SIG-M5 (cell line): ENCODE data around the gene AHNAK.
"Not testable (repeated sequence)": the region's sequence is repeated elsewhere in the genome, so short reads cannot be mapped to it uniquely, and the experiment has no call there.

Source experiments
- DNase-seq: peaks from one replicate; lab custom pipeline; 2025; lab: John Stamatoyannopoulos, UW

AHNAK gene

GRCh38 chr11:62516736-62517371 lies 29.8 kb downstream of the AHNAK start:
- no peak for DNase-seq

DNA sequence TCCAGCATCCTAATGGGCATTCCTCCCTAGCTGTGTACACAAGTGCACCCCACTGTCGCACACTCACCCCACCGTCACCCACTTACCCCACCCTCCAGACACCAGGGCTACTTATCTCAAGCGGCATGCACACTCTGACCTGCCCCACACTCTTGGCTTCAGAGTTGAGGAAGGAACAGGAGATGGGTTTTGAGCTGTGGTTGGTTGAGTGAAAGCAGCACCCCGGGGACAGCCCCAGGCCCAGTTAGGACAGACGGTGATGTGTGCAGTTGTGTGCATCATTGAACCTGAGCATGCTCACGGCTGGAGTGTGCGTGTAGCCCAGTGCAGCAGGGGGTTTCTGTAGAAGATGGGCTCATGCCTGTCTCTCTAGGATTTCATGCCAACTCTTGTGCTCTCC lies 32.5 kb downstream of the AHNAK start:
- DNase-seq = no peak

GRCh38 chr11:62513626-62514025 lies 33.0 kb downstream of the AHNAK start:
- no peak for DNase-seq

GRCh38 chr11:62512961-62513360 lies 33.6 kb downstream of the AHNAK start:
- DNase-seq = no peak

- no peak for DNase-seq
Observed at GRCh38 chr11:62508336-62509058, 38.1 kb downstream of the AHNAK start.

- DNase-seq = no peak
Observed at GRCh38 chr11:62507125-62507422, 39.5 kb downstream of the AHNAK start.

DNA sequence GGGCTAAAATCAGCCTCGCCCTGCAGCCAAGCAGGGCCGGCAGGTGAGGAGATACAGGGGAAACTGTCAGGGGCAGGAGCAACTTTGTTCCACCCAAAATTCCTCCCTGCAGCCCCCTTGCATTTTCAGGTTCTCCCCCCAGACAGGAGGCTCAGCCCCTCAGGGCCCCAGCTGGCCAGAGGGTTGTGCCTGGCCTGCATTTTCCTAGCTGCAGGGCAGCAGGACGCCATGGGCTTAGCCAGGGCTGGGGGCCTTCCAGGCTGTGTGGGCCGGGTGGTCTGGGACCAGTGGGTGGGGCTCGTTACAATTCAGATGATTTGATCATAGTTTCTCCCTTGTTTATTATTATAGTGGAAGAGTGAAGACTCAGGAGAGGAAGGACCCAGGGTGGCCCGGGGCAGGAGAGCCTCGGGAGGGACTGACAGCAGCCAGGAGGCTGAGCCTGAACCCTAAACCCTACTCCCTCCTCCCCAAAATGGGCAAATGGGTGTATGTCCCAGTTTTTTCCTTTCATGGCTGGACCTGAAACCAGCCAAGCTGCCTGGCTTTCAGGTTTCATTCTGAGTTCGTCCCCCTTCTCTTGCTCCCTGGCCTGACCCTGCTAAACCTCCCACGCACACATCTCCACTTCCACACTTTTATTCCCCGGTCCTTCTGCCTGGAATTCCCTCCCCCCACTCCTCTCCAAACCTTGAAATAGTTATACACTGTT lies 40.0 kb downstream of the AHNAK start:
- DNase-seq = no peak

DNA sequence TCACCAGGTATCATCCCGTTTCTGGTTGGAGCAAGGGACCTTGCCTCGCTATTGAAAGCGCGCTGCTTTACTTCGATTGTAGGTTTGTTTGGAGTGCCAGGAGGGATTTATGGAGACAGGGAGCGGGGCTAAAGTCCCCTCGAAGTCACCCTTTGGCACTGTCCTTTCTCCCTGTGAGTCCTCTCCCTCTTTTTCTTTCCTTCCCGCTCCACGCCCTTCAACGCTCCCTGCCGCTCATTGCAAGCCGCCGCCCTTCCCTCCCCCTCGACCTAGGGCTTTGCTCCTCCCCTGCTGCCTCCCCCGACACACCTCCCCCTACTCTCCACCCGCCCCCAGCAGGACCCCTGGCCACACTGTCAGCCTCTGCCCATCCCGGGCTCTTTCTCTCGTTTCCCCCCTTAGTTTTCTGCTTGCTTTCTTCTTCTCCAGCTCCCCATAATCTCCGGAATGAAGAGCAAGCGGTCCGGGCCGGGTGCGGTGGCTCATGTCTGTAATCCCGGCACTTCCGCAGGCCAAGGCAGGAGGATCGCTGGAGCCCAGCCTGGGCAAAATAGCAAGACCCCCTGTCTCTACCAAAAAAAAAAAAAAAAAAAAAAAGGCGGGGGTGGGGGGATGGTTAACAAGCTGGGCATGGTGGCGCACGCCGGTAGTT lies 41.0 kb downstream of the AHNAK start:
- DNase-seq = no peak

- DNase-seq = no peak
Observed at GRCh38 chr11:62505059-62505439, 41.6 kb downstream of the AHNAK start.

GRCh38 chr11:62504158-62504973 lies 42.2 kb downstream of the AHNAK start:
- no peak for DNase-seq

DNA sequence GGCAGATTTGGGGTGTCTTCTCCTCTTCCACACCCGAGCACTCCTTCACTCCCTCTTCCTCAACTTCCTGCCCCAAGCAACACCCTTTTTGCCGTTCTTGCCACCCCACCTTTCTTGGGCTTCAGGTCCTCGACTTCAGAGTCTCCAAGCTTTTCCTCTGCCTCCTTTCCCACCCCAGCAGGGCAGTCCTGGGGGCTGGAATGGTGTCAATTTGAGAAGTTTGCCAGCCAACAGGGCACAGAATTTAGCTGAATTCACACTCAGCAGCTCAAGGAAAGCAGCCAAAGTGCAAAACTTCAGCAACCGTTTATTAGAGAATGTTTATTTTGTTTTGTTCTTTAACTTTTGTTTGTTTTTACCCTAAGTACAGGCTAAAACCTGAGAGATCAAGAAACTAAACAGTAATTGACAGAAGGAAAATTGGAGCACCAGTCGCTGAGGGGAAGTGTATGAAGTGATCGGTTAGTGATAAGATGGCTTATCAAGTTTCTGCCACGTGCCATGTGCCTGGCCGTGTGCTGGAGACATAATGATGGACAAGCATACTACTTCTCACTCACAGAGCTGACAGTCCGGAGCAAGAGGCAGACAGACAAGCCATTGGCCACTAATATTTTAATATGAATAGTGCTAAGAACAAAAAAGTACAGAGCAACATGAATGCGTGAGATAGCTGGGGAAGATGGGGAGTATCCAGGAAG lies 44.4 kb downstream of the AHNAK start:
- no peak for DNase-seq

DNA sequence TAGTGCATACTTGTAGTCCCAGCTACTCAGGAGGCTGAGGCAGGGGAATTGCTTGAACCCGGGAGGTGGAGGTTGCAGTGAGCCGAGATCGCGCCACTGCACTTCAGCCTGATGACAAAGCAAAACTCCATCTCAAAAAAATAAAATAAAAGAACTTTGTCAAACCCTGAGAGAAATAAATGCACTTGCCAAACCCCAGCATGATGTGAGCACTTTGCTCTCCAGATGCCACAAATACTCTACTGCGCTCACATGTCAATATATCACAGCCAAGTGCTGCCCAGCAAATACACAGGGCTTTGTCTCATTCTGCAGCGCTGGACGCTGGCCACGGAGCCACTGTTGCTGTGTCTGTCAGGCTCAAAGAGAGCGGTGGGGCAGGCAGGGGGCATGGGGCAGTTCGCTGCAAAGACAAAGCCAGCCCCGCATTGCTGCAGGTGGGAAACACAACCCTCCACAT lies 45.1 kb downstream of the AHNAK start:
- no peak for DNase-seq

GRCh38 chr11:62500650-62501030 lies 46.0 kb downstream of the AHNAK start:
- no peak for DNase-seq

DNA sequence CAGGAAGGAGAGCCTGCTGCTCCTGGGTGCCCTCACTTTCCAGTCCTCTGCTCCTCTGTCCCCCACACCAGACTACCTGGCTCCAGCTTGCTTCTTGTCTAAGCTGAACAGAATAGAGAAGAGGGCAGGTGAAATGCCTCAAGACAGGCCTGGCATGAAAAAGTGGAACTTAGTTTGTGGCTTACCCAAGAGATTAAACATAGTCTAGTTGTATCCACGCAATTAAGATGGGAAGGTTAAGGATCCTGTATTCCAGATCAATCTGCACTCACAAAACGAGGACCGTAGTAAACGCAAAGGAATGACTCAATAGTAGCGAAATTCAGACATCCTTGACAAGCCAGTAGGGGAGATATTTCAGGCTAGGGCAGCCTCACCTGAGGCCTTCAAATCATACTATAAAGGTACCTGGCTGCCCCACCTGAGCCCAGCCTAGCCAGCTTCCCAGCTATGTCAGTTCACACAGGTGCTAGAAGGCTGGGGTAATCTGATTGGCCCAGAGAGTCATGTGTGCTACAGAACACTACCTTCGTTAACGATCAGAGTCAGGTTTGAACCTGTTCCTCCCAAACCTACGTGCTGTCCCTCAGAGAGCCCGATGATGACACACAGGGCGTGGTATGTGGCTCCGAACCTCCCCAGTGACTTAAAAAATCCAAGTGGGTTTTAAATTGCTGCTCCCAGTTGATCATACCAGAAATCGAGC lies 46.5 kb downstream of the AHNAK start:
- DNase-seq = no peak

GRCh38 chr11:62499311-62499943 lies 47.2 kb downstream of the AHNAK start:
- DNase-seq = not testable (repeated sequence)

DNA sequence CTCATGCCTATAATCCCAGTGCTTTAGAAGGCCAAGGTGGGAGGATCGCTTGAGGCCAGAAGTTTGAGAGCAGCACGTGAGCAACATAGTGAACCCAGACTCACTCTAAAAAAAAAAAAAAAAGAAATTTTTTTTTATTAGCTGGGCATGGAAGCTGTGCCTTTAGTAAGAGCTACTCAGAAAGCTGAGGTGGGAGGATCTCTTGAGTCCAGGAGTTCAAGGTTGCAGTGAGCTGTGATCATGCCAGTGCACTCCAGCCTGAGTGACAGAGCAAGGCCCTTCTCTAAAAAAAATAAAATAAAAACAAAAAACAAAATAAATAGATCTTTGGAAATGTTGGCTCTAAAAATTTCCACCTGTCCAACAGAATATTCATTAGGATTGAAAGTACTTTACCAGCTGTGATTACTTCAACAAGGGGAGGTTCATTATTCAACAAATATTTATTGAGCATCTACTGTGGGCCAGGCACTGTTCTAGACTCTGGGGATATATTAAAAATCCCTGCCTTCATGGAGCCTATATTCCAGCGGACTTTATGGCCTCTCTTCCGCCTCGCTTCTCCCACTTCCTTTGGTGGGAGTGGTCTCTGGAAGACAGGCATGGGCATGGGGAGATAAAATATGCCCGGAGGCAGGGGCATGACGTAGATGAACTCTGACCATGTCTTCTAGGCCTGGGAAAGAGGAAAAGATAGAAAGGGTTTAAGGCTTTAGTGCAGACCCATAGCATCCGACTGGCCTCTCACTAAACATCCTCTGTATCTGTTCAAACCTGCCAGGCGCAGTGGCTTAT lies 47.9 kb downstream of the AHNAK start:
- DNase-seq = no peak

DNA sequence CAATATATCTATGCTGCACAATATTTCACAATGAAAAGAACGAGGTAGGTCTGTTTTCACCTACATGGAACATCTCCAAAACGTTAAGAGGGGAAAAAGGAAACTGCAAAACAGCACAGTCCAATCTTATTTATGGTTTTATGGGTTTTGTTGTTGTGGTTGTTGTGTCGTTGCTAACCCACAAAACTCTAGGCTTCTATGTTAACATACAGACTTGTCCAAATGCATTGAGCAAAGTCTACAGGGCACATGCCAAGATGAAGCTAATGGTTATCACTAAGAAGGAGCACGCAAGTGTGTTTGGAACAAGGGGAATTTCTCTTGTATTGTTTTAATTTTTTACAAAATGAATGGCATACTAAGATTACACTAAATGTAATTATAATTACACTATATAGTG lies 48.6 kb downstream of the AHNAK start:
- no peak for DNase-seq

DNA sequence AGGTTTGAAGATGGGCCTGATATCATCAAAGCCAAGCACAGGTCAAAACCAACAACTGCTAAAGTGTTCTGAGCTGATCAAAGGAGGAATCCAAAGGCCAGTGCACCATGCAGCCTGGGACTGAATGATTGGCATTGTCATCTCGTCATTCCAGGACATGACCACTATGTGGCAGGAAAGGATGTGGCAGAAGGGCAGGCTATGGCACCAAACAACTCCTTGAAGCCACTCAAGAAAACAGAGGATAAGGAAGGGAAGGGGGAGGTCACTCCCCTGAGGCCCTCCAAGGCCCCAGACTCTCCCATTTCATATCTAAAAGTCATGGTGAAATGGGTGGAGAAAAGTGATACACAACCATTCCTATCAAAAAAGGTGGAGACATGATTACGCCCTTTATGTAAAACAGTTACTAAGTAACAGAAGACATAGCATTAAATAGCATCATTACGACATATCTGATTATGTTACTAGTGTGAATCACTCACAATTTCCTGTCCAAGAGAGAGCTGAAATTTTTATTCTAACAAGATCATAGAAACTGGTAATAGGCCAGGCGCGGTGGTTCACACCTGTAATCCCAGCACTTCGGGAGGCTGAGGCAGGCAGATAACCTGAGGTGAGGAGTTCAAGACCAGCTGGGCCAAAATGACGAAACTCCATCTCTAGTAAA lies 49.3 kb downstream of the AHNAK start:
- peak; percentile 55 for DNase-seq

DNA sequence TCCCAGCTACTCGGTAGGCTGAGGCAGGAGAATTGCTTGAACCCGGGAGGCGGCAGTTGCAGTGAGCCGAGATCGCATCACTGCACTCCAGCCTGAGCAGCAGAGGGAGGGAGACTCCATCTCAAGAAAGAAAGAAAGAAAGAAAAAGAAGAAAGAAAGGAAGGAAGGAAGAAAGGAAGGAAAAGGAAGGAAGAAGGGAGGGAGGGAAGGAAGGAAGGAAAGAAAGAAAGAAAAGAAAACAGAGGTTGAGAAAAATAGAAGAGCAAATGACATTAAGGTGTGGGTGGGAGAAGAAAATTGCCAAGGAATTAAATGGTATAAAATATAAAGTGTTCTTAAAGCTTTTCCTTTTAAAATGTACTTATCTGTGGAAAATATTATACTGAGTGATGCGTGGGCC lies 49.9 kb downstream of the AHNAK start:
- DNase-seq = no peak
